Fibroblast of skin of scalp (primary cell): Measurements from ENCODE around the gene NUDT14.

Experiments used
- DNase-seq: peaks from one replicate; pipeline ENCODE4 v3.0.0-alpha.2; 2013

Gene NUDT14

GRCh38 chr14:105155681-105156413, 25.3 kb downstream of the NUDT14 start:
- DNase-seq, result no peak

GRCh38 chr14:105155071-105155651, 26.0 kb downstream of the NUDT14 start:
- DNase-seq, result no peak

GRCh38 chr14:105154476-105154871, 26.6 kb downstream of the NUDT14 start:
- DNase-seq, result no peak

GRCh38 chr14:105153739-105154475, 27.2 kb downstream of the NUDT14 start:
- DNase-seq, result no peak

- DNase-seq, result no peak
Measured at GRCh38 chr14:105153331-105153731, 27.8 kb downstream of the NUDT14 start.

- DNase-seq, result no peak
Measured at GRCh38 chr14:105152794-105153241, 28.3 kb downstream of the NUDT14 start.

- DNase-seq, result no peak
Measured at GRCh38 chr14:105151838-105152793, 29.0 kb downstream of the NUDT14 start.

- no peak for DNase-seq
Measured at GRCh38 chr14:105151084-105151837, 29.9 kb downstream of the NUDT14 start.

GRCh38 chr14:105150368-105151083, 30.6 kb downstream of the NUDT14 start:
- no peak for DNase-seq

- no peak for DNase-seq
Measured at GRCh38 chr14:105150026-105150367, 31.1 kb downstream of the NUDT14 start.

GRCh38 chr14:105149146-105149781, 31.8 kb downstream of the NUDT14 start:
- no peak for DNase-seq

- no peak for DNase-seq
Measured at GRCh38 chr14:105148604-105149145, 32.4 kb downstream of the NUDT14 start.

GRCh38 chr14:105147671-105148603, 33.2 kb downstream of the NUDT14 start:
- no peak for DNase-seq

GRCh38 chr14:105146976-105147635, 34.0 kb downstream of the NUDT14 start:
- no peak for DNase-seq

- DNase-seq, result no peak
Measured at GRCh38 chr14:105146181-105146975, 34.7 kb downstream of the NUDT14 start.

GRCh38 chr14:105145381-105146180, 35.5 kb downstream of the NUDT14 start:
- no peak for DNase-seq
